ENCODE data around the gene ANK2. TPM values are rescaled to one million over a fixed set of nuclear protein-coding genes. Genes with fewer than 3 reads are reported as not detected.

ANK2 gene
- total and polyA plus RNA-seq, 5 donors: 78.6 to 377 (median 335) TPM

GRCh38 chr4:113094331-113094730 is 44.9 kb downstream of the ANK2 start:
- no peak overlapping the region for H3K4me3 ChIP-seq (ENCODE audit: low read length)
- H3K27me3 ChIP-seq (ENCODE audit: control insufficient read depth, insufficient read depth): no peaks in the 10 kb centered on the region
- no peak overlapping the region for H3K27ac ChIP-seq (ENCODE audit: low read length)
- WGBS: 62% methylated on average over 5 of the region's 5 CpGs
- no peaks in the 10 kb centered on the region for H3K9me3 ChIP-seq (ENCODE audit: control insufficient read depth, low read length)
- ATAC-seq (no peak), DNase-seq (no peak)
- H3K4me1 ChIP-seq (ENCODE audit: control insufficient read depth, insufficient read depth, low read length): no peaks in the 10 kb centered on the region
- intact Hi-C loops (cut with DNase I): no loop called here

- DNase-seq (no peak), ATAC-seq (no peak)
- no peak overlapping the region for H3K4me3 ChIP-seq (ENCODE audit: low read length)
- no peaks in the 10 kb centered on the region for H3K27me3 ChIP-seq (ENCODE audit: control insufficient read depth, insufficient read depth)
- H3K4me1 ChIP-seq (ENCODE audit: control insufficient read depth, insufficient read depth, low read length): no peaks in the 10 kb centered on the region
- intact Hi-C loops (cut with DNase I): no loop called here
- H3K27ac ChIP-seq (ENCODE audit: low read length): no peak overlapping the region
- H3K9me3 ChIP-seq (ENCODE audit: control insufficient read depth, low read length): no peaks in the 10 kb centered on the region
These were observed 45.3 kb downstream of the ANK2 start for GRCh38 chr4:113094802-113095201.

- intact Hi-C loops (cut with DNase I): no loop called here
- H3K4me3 ChIP-seq (ENCODE audit: low read length): no peak overlapping the region
- H3K9me3 ChIP-seq (ENCODE audit: control insufficient read depth, low read length): no peaks in the 10 kb centered on the region
- DNase-seq: no peak
- 94% methylated on average over 1 of the region's 1 CpG for WGBS
- no peak overlapping the region for H3K27ac ChIP-seq (ENCODE audit: low read length)
- no peaks in the 10 kb centered on the region for H3K27me3 ChIP-seq (ENCODE audit: control insufficient read depth, insufficient read depth)
- ATAC-seq: no peak
- no peaks in the 10 kb centered on the region for H3K4me1 ChIP-seq (ENCODE audit: control insufficient read depth, insufficient read depth, low read length)
These were observed 52.2 kb downstream of the ANK2 start for GRCh38 chr4:113101669-113102068.

- DNase-seq (no peak), ATAC-seq (no peak)
- Histone ChIP-seq H3K9me3 (ENCODE audit: control insufficient read depth, low read length) (no peaks in the 10 kb centered on the region), H3K27me3 (ENCODE audit: control insufficient read depth, insufficient read depth) (no peaks in the 10 kb centered on the region), H3K4me1 (ENCODE audit: control insufficient read depth, insufficient read depth, low read length) (no peaks in the 10 kb centered on the region), H3K27ac (ENCODE audit: low read length) (no peak overlapping the region), H3K4me3 (ENCODE audit: low read length) (no peak overlapping the region)
- intact Hi-C loops (cut with DNase I): no loop called here
- 73% methylated on average over 1 of the region's 1 CpG for WGBS
These were observed 54.1 kb downstream of the ANK2 start for GRCh38 chr4:113103556-113103955.

GRCh38 chr4:113106108-113106507 is 56.7 kb downstream of the ANK2 start:
- no peak overlapping the region for H3K27ac ChIP-seq (ENCODE audit: low read length)
- no peak for DNase-seq
- no peaks in the 10 kb centered on the region for H3K27me3 ChIP-seq (ENCODE audit: control insufficient read depth, insufficient read depth)
- H3K4me1 ChIP-seq (ENCODE audit: control insufficient read depth, insufficient read depth, low read length): no peaks in the 10 kb centered on the region
- H3K4me3 ChIP-seq (ENCODE audit: low read length): no peak overlapping the region
- no peaks in the 10 kb centered on the region for H3K9me3 ChIP-seq (ENCODE audit: control insufficient read depth, low read length)
- intact Hi-C loops (cut with DNase I): no loop called here
- peak in 1 of 2 donors; percentile 45 for ATAC-seq

- no peak overlapping the region for H3K27ac ChIP-seq (ENCODE audit: low read length)
- H3K9me3 ChIP-seq (ENCODE audit: control insufficient read depth, low read length): no peaks in the 10 kb centered on the region
- DNase-seq (no peak), ATAC-seq (no peak)
- H3K27me3 ChIP-seq (ENCODE audit: control insufficient read depth, insufficient read depth): no peaks in the 10 kb centered on the region
- intact Hi-C loops (cut with DNase I): no loop called here
- no peak overlapping the region for H3K4me3 ChIP-seq (ENCODE audit: low read length)
- WGBS: 57% methylated on average over 4 of the region's 4 CpGs
- H3K4me1 ChIP-seq (ENCODE audit: control insufficient read depth, insufficient read depth, low read length): no peaks in the 10 kb centered on the region
These were observed 59.8 kb downstream of the ANK2 start for GRCh38 chr4:113109106-113109718.

- peaks cover 2% of the 10 kb centered on the region for H3K4me1 ChIP-seq (ENCODE audit: control insufficient read depth, insufficient read depth, low read length)
- ATAC-seq (no peak), DNase-seq (no peak)
- no peak overlapping the region for H3K4me3 ChIP-seq (ENCODE audit: low read length)
- intact Hi-C loops (cut with DNase I): no loop called here
- no peak overlapping the region for H3K27ac ChIP-seq (ENCODE audit: low read length)
- H3K9me3 ChIP-seq (ENCODE audit: control insufficient read depth, low read length): no peaks in the 10 kb centered on the region
- no peaks in the 10 kb centered on the region for H3K27me3 ChIP-seq (ENCODE audit: control insufficient read depth, insufficient read depth)
- WGBS: 55% methylated on average over 2 of the region's 2 CpGs
These were observed 63.0 kb downstream of the ANK2 start for GRCh38 chr4:113112338-113112978.

- peaks cover 2% of the 10 kb centered on the region for H3K4me1 ChIP-seq (ENCODE audit: control insufficient read depth, insufficient read depth, low read length)
- WGBS: 66% methylated on average over 2 of the region's 2 CpGs
- intact Hi-C loops (cut with DNase I): no loop called here
- DNase-seq (no peak), ATAC-seq (no peak)
- H3K27me3 ChIP-seq (ENCODE audit: control insufficient read depth, insufficient read depth): no peaks in the 10 kb centered on the region
- no peak overlapping the region for H3K27ac ChIP-seq (ENCODE audit: low read length)
- H3K9me3 ChIP-seq (ENCODE audit: control insufficient read depth, low read length): no peaks in the 10 kb centered on the region
- H3K4me3 ChIP-seq (ENCODE audit: low read length): no peak overlapping the region
These were observed 63.7 kb downstream of the ANK2 start for GRCh38 chr4:113113151-113113550.

- Histone ChIP-seq H3K27me3 (ENCODE audit: control insufficient read depth, insufficient read depth) (no peaks in the 10 kb centered on the region), H3K4me1 (ENCODE audit: control insufficient read depth, insufficient read depth, low read length) (peaks cover 2% of the 10 kb centered on the region), H3K9me3 (ENCODE audit: control insufficient read depth, low read length) (no peaks in the 10 kb centered on the region), H3K27ac (ENCODE audit: low read length) (no peak overlapping the region), H3K4me3 (ENCODE audit: low read length) (no peak overlapping the region)
- intact Hi-C loops (cut with DNase I): no loop called here
- peak; percentile 28 to 45 for ATAC-seq
- WGBS: 70% methylated on average over 2 of the region's 2 CpGs
- no peak for DNase-seq
These were observed 65.4 kb downstream of the ANK2 start for GRCh38 chr4:113114884-113115283.

- no peaks in the 10 kb centered on the region for H3K27me3 ChIP-seq (ENCODE audit: control insufficient read depth, insufficient read depth)
- ATAC-seq (peak; percentile 48 to 67), DNase-seq (peak in 2 of 3 donors; percentile 6 to 33)
- H3K27ac ChIP-seq (ENCODE audit: low read length): no peak overlapping the region
- 56% methylated on average over 17 of the region's 17 CpGs for WGBS
- intact Hi-C loops (cut with DNase I): no loop called here
- no peak overlapping the region for H3K4me3 ChIP-seq (ENCODE audit: low read length)
- H3K4me1 ChIP-seq (ENCODE audit: control insufficient read depth, insufficient read depth, low read length): peaks cover 2% of the 10 kb centered on the region
- H3K9me3 ChIP-seq (ENCODE audit: control insufficient read depth, low read length): no peaks in the 10 kb centered on the region
These were observed 67.2 kb downstream of the ANK2 start for GRCh38 chr4:113116414-113117357.

- WGBS: 84% methylated on average over 3 of the region's 3 CpGs
- peaks cover 2% of the 10 kb centered on the region for H3K4me1 ChIP-seq (ENCODE audit: control insufficient read depth, insufficient read depth, low read length)
- no peak overlapping the region for H3K4me3 ChIP-seq (ENCODE audit: low read length)
- intact Hi-C loops (cut with DNase I): no loop called here
- DNase-seq (no peak), ATAC-seq (no peak)
- no peaks in the 10 kb centered on the region for H3K27me3 ChIP-seq (ENCODE audit: control insufficient read depth, insufficient read depth)
- H3K27ac ChIP-seq (ENCODE audit: low read length): no peak overlapping the region
- H3K9me3 ChIP-seq (ENCODE audit: control insufficient read depth, low read length): no peaks in the 10 kb centered on the region
These were observed 67.9 kb downstream of the ANK2 start for GRCh38 chr4:113117358-113117702.

Measured in right cardiac atrium (tissue), 5 donors.